B cell (primary cell): Measurements from ENCODE around the gene FAM120A. TPM values are rescaled to one million over a fixed set of nuclear protein-coding genes. Genes with fewer than 3 reads are reported as not detected.

Experiments used
- ATAC-seq: fragments of 200-7000 bp; cut with Tn5 transposase; one replicate; pipeline ENCODE4 v1.10.0; 2021; ENCODE audit warnings: low read depth, mild to moderate bottlenecking, moderate number of reproducible peaks, moderate library complexity
- CTCF ChIA-PET: fragments of 350-600 bp; sonication (Branson Sonifier 250); formaldehyde crosslinking; loops from one replicate; lab custom pipeline; 2021; ENCODE audit warnings: antibody characterized with exemption, inconsistent platforms; lab: Charles Lee
- POLR2A ChIA-PET: fragments of 350-600 bp; sonication (Branson Sonifier 250); formaldehyde crosslinking; loops from one replicate; lab custom pipeline; 2021; ENCODE audit warnings: antibody characterized with exemption; lab: Charles Lee
- DNase-seq: peaks from one replicate; pipeline ENCODE4 v3.0.0; 2013
- H2AFZ ChIP-seq: 2 replicates; pipeline ENCODE4 v1.6.1; 2012; ENCODE audit warnings: mild to moderate bottlenecking, low read depth, low read length; ENCODE audit not compliant: insufficient read depth, poor library complexity, severe bottlenecking
- H3K27ac ChIP-seq, 2 donors: 1 replicate in 1 of 2; 2 replicates in 1 of 2; pipeline ENCODE4 v1.5.1; 2012 to 2013; ENCODE audit warnings: low read length in 2 of 2, mild to moderate bottlenecking in 2 of 2, moderate library complexity in 1 of 2
- H3K27me3 ChIP-seq, 4 experiments: fragments of 200-600 bp in 1 of 4; sonication (generic) in 1 of 4; replicated peaks in 1 of 4; 1 replicate in 2 of 4; 2 replicates in 2 of 4; pipeline versions ENCODE4 v1.6.1 to v1.7.0; 2013 to 2016; ENCODE audit warnings: low read length in 3 of 4, mild to moderate bottlenecking in 2 of 4, mixed read lengths in 1 of 4, moderate library complexity in 1 of 4; ENCODE audit not compliant: insufficient read depth in 4 of 4, control insufficient read depth in 3 of 4; ENCODE audit errors: control extremely low read depth in 1 of 4
- H3K36me3 ChIP-seq, 2 experiments: replicated peaks in 1 of 2; 1 replicate in 1 of 2; 2 replicates in 1 of 2; pipeline versions ENCODE4 v1.6.1 to v1.7.1; 2013; ENCODE audit warnings: low read length in 1 of 2; ENCODE audit not compliant: insufficient read depth in 2 of 2, control insufficient read depth in 1 of 2; ENCODE audit errors: control extremely low read depth in 1 of 2, extremely low read depth in 1 of 2
- H3K4me1 ChIP-seq, 2 donors: fragments of 200-600 bp in 1 of 2; sonication (generic) in 1 of 2; 1 replicate in 1 of 2; 2 replicates in 1 of 2; pipeline versions ENCODE4 v1.5.1 to v1.6.1; 2013 to 2017; ENCODE audit warnings: low read length in 2 of 2; ENCODE audit not compliant: control insufficient read depth in 2 of 2, insufficient read depth in 2 of 2
- H3K4me2 ChIP-seq: replicated peaks from 2 replicates; pipeline ENCODE3; 2012; ENCODE audit warnings: mild to moderate bottlenecking, low read depth, low read length; ENCODE audit not compliant: poor library complexity, severe bottlenecking
- H3K4me3 ChIP-seq, 5 experiments: fragments of 200-600 bp in 1 of 5; sonication (generic) in 1 of 5; 1 replicate in 3 of 5; 2 replicates in 2 of 5; pipeline versions ENCODE4 v1.5.1 to v1.7.0; 2011 to 2016; ENCODE audit warnings: low read length in 4 of 5, mild to moderate bottlenecking in 4 of 5, low read depth in 2 of 5, control low read depth in 1 of 5, moderate library complexity in 1 of 5; ENCODE audit not compliant: insufficient read depth in 1 of 5; ENCODE audit errors: control extremely low read depth in 1 of 5, extremely low read depth in 1 of 5
- H3K79me2 ChIP-seq: fragments of 200-600 bp; sonication (generic); one replicate; pipeline ENCODE4 v1.6.0; 2016; ENCODE audit warnings: low read length; ENCODE audit not compliant: control insufficient read depth, insufficient read depth
- H3K9ac ChIP-seq: fragments of 200-600 bp; sonication (generic); 2 replicates; pipeline ENCODE4 v1.6.1; 2017; ENCODE audit warnings: mild to moderate bottlenecking, low read length, moderate library complexity
- H3K9me3 ChIP-seq, 3 donors: one replicate each; pipeline versions ENCODE4 v1.6.1 to v1.7.1; 2013; ENCODE audit warnings: low read length in 2 of 3; ENCODE audit not compliant: control insufficient read depth in 2 of 3, insufficient read depth in 1 of 3; ENCODE audit errors: control extremely low read depth in 1 of 3
- H4K20me1 ChIP-seq: 2 replicates; pipeline ENCODE4 v1.6.0; 2012; ENCODE audit warnings: mild to moderate bottlenecking, low read length; ENCODE audit not compliant: insufficient read depth, control insufficient read depth, poor library complexity, severe bottlenecking
- H3K27ac Mint-ChIP-seq: one replicate; pipeline ENCODE4 v1.8.0; 2021; ENCODE audit warnings: mixed read lengths
- H3K27me3 Mint-ChIP-seq: one replicate; pipeline ENCODE4 v1.8.0; 2021; ENCODE audit warnings: mixed read lengths
- H3K4me1 Mint-ChIP-seq: one replicate; pipeline ENCODE4 v1.8.0; 2021; ENCODE audit warnings: mixed read lengths
- H3K4me3 Mint-ChIP-seq: one replicate; pipeline ENCODE4 v1.8.0; 2021; ENCODE audit warnings: mixed read lengths
- H3K9me3 Mint-ChIP-seq: one replicate; pipeline ENCODE4 v1.8.0; 2022; ENCODE audit warnings: mixed read lengths; ENCODE audit not compliant: insufficient read depth
- CTCF ChIP-seq: fragments of 200-600 bp; IDR thresholded peaks from one replicate; pipeline ENCODE4 v1.8.0; 2022; ENCODE audit warnings: antibody characterized with exemption, mild to moderate bottlenecking
- EZH2 ChIP-seq: IDR thresholded peaks from 2 replicates; pipeline ENCODE4 v1.6.1; 2012; ENCODE audit warnings: borderline replicate concordance, low read depth, mild to moderate bottlenecking, moderate library complexity, low read length; ENCODE audit not compliant: insufficient read depth, poor library complexity, severe bottlenecking
- WGBS: methylation state at CpG from one replicate; pipeline ENCODE4 v1.1.5; 2013; ENCODE audit warnings: missing lambda C conversion rate; ENCODE audit not compliant: insufficient coverage; 5-methylcytosine and 5-hydroxymethylcytosine counted together
- intact Hi-C: fragments of 100-400 bp; cut with micrococcal nuclease; formaldehyde crosslinking; loops from one replicate; pipeline ENCODE4 v1.10.0; 2022
- polyA plus RNA-seq: library from polyadenylated mRNA; depleted of rRNA; stranded (reverse); fragments of >200 nt; gene quantifications from 2 replicates; pipeline ENCODE4 v1.2.3, GENCODE V29; 2012
- total RNA-seq, 2 donors: library from RNA; stranded (reverse); fragments of 120-200 nt in 1 of 2; gene quantifications; 1 replicate in 1 of 2; 2 replicates in 1 of 2; pipeline versions ENCODE4 v1.2.3 to v1.2.4, GENCODE V29; 2013 to 2022

Gene FAM120A
- total and polyA plus RNA-seq, 2 donors (not counting 1 experiment from before 2014, with no cell fraction given): 48.4 to 105 TPM

- TF ChIP-seq EZH2 (no peak), CTCF (no peak)
- no peak overlapping the region for H2AFZ ChIP-seq
- ChIA-PET POLR2A (no interaction called here), CTCF (no interaction called here)
- H3K4me1 ChIP-seq: peaks cover 7 to 20% of the 10 kb centered on the region in 2 donors
- no peaks in the 10 kb centered on the region for H3K36me3 ChIP-seq
- H4K20me1 ChIP-seq: peaks cover 25% of the 10 kb centered on the region
- peaks cover 0 to 14% (median 12%) of the 10 kb centered on the region in 3 donors for H3K9me3 ChIP-seq
- no peak overlapping the region for H3K9ac ChIP-seq
- Mint-ChIP-seq H3K4me1 (peaks cover 21% of the 10 kb centered on the region), H3K9me3 (peaks cover 10% of the 10 kb centered on the region), H3K27ac (no peak overlapping the region), H3K27me3 (no peaks in the 10 kb centered on the region), H3K4me3 (no peak overlapping the region)
- no peak for DNase-seq
- H3K27me3 ChIP-seq: no peaks in the 10 kb centered on the region
- intact Hi-C loops: no loop called here
- no peak overlapping the region for H3K27ac ChIP-seq
- no peak for ATAC-seq
- WGBS: 96% methylated on average over 4 of the region's 5 CpGs
- no peak overlapping the region for H3K4me3 ChIP-seq
- peaks cover 71% of the 10 kb centered on the region for H3K79me2 ChIP-seq
- no peak overlapping the region for H3K4me2 ChIP-seq
These were observed 161.7 kb downstream of the FAM120A start for GRCh38 chr9:93613174-93613573.

- Mint-ChIP-seq H3K9me3 (peaks cover 10% of the 10 kb centered on the region), H3K4me1 (peaks cover 23% of the 10 kb centered on the region), H3K27me3 (no peaks in the 10 kb centered on the region), H3K4me3 (no peak overlapping the region), H3K27ac (no peak overlapping the region)
- no peaks in the 10 kb centered on the region for H3K36me3 ChIP-seq
- H3K9ac ChIP-seq: no peak overlapping the region
- peaks cover 73% of the 10 kb centered on the region for H3K79me2 ChIP-seq
- intact Hi-C loops: no loop called here
- no peak for ATAC-seq
- H4K20me1 ChIP-seq: peaks cover 27% of the 10 kb centered on the region
- peaks cover 0 to 14% (median 12%) of the 10 kb centered on the region in 3 donors for H3K9me3 ChIP-seq
- no peak overlapping the region for H3K4me2 ChIP-seq
- no peak for DNase-seq
- no peaks in the 10 kb centered on the region for H3K27me3 ChIP-seq
- ChIA-PET POLR2A (no interaction called here), CTCF (no interaction called here)
- no peak overlapping the region for H3K4me3 ChIP-seq
- no peak overlapping the region for H2AFZ ChIP-seq
- TF ChIP-seq CTCF (no peak), EZH2 (no peak)
- WGBS: 33% methylated on average over 1 of the region's 3 CpGs
- H3K4me1 ChIP-seq: peaks cover 7 to 20% of the 10 kb centered on the region in 2 donors
- H3K27ac ChIP-seq: no peak overlapping the region
These were observed 162.3 kb downstream of the FAM120A start for GRCh38 chr9:93613791-93614190.
